Fibroblast of the aortic adventitia (primary cell): ENCODE data around the gene CTNNA3. TPM values are rescaled to one million over a fixed set of nuclear protein-coding genes. Genes with fewer than 3 reads are reported as not detected.

Experiments used
- DNase-seq: peaks from one replicate; pipeline ENCODE4 v3.0.0-alpha.2; 2010; ENCODE audit warnings: low read depth
- H3K4me3 ChIP-seq: 2 replicates; pipeline ENCODE4 v1.5.1; 2011; ENCODE audit warnings: low read depth, mild to moderate bottlenecking, control low read depth, low read length, moderate library complexity
- CTCF ChIP-seq: IDR thresholded peaks from 2 replicates; pipeline ENCODE4 v1.5.1; 2011; ENCODE audit warnings: mild to moderate bottlenecking, low read length, control low read depth, inconsistent platforms; ENCODE audit not compliant: insufficient read depth
- total RNA-seq: library from RNA; depleted of rRNA; stranded (reverse); fragments of >200 nt; gene quantifications from 2 replicates; pipeline ENCODE4 v1.2.3, GENCODE V29; 2012; ENCODE audit warnings: low replicate concordance

The CTNNA3 gene
- total RNA-seq, 1 donor, result not detected

- DNase-seq, result no peak
- no peak overlapping the region for H3K4me3 ChIP-seq
- no peak for TF ChIP-seq CTCF
Measured at GRCh38 chr10:67098461-67098860, 597.5 kb downstream of the CTNNA3 start.

- no peak overlapping the region for H3K4me3 ChIP-seq
- no peak for TF ChIP-seq CTCF
- DNase-seq, result no peak
Measured at GRCh38 chr10:67095531-67095930, 600.5 kb downstream of the CTNNA3 start.

DNA sequence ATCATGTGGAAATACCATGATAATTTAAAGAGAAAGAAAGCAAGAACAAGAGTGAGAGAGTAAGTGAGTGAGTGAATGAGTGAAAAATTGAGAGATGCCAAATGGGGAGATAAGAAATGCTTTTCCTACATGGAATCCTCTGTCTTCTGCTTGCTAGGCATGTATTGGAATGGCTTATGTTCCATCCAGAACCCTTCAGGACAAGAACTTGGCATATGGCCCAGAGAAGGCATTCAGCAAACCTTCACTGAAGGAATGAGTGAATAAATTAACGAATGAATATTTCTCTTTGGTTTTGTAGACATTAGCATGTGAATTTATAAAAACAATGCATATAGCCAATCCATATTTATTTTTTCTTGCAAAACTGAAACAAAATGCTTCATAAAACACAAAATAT is 608.0 kb downstream of the CTNNA3 start:
- DNase-seq, result no peak
- no peak overlapping the region for H3K4me3 ChIP-seq
- TF ChIP-seq CTCF, result no peak

DNA sequence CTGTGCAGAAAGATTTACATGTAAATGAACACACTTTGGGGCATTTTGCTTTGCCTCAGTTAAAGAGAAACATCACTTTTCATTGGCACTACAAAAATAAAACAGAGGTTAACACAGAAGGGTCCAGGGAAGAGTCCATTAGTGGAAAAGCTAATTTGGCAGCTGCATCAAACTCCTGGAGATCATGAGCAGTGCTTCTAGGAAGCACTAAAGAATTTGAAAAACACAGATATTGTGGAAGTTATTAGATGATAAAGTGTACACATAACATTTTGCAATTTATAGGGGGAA is 608.9 kb downstream of the CTNNA3 start:
- no peak for DNase-seq
- no peak overlapping the region for H3K4me3 ChIP-seq
- no peak for TF ChIP-seq CTCF

DNA sequence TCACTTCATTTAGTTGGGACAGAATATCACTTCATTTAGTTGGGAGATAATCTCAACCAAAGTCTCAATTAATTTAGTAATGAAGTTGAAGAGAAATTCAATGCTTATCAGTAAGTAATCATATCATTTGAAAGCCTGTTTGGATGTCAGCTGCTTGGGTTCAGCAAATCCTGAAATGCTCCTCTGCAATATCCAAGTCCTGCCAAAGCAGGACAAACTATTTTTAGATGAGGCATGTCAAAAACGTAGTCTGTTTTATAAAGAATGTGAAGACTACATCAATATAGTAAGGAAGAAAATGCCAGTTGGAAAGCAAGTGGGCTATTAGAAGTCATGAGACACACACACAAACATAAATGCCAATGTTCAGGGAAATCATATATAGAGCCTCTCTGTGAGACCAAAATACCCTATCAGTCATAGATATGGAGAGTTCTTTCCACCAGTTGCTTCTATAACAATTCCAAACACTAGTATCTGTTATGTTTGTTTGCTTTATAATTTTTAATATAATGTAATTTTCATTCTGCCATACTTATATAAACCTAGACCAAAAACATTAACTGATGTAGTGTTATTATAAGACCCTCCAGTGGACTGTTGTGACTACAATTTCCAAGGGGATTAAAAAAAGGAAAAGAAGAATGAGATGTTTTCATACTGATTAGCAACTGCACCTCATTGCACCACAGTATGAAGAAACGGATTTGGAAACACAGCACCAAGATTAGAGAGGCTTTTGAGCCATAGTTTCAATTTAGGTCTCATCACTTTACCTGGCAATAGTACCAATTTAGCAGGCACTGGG is 609.5 kb downstream of the CTNNA3 start:
- no peak overlapping the region for H3K4me3 ChIP-seq
- no peak for DNase-seq
- TF ChIP-seq CTCF, result no peak

GRCh38 chr10:67079126-67079525 is 616.9 kb downstream of the CTNNA3 start:
- H3K4me3 ChIP-seq, result no peak overlapping the region
- DNase-seq, result no peak
- no peak for TF ChIP-seq CTCF

- no peak overlapping the region for H3K4me3 ChIP-seq
- no peak for TF ChIP-seq CTCF
- DNase-seq, result no peak
Measured at GRCh38 chr10:67077376-67077775, 618.6 kb downstream of the CTNNA3 start.
